Coronary artery (tissue), 2 donors: ENCODE measurements around the gene CZIB.
"Not testable (repeated sequence)": the region's sequence is repeated elsewhere in the genome, so short reads cannot be mapped to it uniquely, and the experiment has no call there.

ENCODE experiments used
- DNase-seq: peaks from one replicate; pipeline ENCODE4 v3.0.0-alpha.2; 2017; ENCODE audit warnings: low spot score
- H3K27ac ChIP-seq, 2 donors: fragments of 200-600 bp; sonication (generic); one replicate each; pipeline ENCODE4 v1.5.1; 2016 to 2019
- H3K4me3 ChIP-seq: fragments of 200-600 bp; sonication (generic); 2 replicates; pipeline ENCODE4 v1.5.1; 2016; ENCODE audit warnings: mild to moderate bottlenecking, moderate library complexity
- TF ChIP-seq, protein P1 (sequence below): fragments of 200-600 bp; sonication (generic); IDR thresholded peaks from one replicate; pipeline ENCODE4 v1.5.1; 2019; ENCODE audit warnings: antibody characterized with exemption

CZIB gene

DNA sequence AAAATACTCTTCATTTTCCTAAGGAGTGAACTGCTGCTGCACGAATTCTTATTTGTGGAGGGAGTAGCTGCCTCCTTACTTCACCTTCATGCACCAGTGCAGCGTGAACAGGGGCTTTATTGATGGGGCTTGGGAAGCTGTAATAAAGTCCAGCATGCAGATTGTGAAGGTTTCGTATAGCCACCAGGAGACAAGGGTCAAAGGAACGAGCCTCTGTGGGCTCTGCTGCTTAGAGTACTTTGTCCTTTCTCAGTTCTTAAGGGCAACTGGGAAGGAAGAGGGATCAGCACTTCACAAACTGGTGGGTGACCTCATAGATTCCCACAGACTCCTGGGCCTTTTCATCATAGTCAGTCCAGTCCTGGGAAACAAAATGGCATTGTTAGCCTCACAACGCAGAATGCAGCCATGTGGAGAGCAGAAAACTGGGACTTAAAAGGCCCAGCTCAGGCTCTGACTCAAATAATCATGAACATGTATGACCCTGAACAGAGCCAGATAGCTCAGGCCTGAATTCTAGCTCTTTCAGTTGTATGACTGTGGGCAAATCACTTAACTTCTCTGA, 6.0 kb downstream of the CZIB start:
- peak; percentile 29 for DNase-seq
- Histone ChIP-seq H3K4me3 (no peak overlapping the region), H3K27ac (no peak overlapping the region)
- TF ChIP-seq, protein P1, sequence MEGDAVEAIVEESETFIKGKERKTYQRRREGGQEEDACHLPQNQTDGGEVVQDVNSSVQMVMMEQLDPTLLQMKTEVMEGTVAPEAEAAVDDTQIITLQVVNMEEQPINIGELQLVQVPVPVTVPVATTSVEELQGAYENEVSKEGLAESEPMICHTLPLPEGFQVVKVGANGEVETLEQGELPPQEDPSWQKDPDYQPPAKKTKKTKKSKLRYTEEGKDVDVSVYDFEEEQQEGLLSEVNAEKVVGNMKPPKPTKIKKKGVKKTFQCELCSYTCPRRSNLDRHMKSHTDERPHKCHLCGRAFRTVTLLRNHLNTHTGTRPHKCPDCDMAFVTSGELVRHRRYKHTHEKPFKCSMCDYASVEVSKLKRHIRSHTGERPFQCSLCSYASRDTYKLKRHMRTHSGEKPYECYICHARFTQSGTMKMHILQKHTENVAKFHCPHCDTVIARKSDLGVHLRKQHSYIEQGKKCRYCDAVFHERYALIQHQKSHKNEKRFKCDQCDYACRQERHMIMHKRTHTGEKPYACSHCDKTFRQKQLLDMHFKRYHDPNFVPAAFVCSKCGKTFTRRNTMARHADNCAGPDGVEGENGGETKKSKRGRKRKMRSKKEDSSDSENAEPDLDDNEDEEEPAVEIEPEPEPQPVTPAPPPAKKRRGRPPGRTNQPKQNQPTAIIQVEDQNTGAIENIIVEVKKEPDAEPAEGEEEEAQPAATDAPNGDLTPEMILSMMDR: no peak

DNA sequence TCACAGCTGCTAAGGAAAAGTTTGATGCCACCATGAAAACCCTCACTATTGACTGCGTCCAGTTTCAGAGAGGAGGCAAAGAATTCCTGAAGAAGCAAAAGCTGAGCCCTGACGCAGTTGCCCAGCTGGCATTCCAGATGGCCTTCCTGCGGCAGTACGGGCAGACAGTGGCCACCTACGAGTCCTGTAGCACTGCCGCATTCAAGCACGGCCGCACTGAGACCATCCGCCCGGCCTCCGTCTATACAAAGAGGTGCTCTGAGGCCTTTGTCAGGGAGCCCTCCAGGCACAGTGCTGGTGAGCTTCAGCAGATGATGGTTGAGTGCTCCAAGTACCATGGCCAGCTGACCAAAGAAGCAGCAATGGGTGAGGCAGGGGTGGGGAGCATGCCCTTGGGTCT, 9.5 kb downstream of the CZIB start:
- no peak overlapping the region for H3K4me3 ChIP-seq
- TF ChIP-seq, protein P1: no peak
- no peak overlapping the region for H3K27ac ChIP-seq
- peak; percentile 46 for DNase-seq

DNA sequence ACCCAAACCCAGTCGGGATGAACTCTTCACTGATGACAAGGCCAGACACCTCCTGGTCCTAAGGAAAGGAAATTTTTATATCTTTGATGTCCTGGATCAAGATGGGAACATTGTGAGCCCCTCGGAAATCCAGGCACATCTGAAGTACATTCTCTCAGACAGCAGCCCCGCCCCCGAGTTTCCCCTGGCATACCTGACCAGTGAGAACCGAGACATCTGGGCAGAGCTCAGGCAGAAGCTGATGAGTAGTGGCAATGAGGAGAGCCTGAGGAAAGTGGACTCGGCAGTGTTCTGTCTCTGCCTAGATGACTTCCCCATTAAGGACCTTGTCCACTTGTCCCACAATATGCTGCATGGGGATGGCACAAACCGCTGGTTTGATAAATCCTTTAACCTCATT, 10.1 kb downstream of the CZIB start:
- peak; percentile 43 for DNase-seq
- Histone ChIP-seq H3K27ac (no peak overlapping the region), H3K4me3 (no peak overlapping the region)
- TF ChIP-seq, protein P1: no peak

DNA sequence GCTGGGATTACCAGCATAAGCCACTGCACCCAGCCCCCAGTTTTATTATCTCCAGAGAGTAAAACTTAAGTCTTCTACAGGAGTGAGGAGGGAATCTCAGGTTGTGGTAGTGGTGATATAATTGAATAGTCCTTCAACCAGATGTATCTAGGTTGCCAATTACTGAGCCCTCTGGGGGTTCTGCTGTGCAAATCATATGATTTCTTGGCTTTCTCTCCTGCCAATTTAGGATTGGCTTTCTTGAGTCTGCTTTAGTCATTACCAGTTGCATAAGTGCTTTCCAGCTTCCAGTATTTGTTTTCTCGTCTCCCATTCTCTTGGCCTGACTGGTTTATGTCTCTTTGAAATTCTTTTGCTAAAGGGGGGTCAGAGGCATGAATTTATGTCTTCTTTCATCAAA, 12.7 kb downstream of the CZIB start:
- TF ChIP-seq, protein P1: no peak
- no peak overlapping the region for H3K27ac ChIP-seq
- no peak overlapping the region for H3K4me3 ChIP-seq
- DNase-seq: no peak

DNA sequence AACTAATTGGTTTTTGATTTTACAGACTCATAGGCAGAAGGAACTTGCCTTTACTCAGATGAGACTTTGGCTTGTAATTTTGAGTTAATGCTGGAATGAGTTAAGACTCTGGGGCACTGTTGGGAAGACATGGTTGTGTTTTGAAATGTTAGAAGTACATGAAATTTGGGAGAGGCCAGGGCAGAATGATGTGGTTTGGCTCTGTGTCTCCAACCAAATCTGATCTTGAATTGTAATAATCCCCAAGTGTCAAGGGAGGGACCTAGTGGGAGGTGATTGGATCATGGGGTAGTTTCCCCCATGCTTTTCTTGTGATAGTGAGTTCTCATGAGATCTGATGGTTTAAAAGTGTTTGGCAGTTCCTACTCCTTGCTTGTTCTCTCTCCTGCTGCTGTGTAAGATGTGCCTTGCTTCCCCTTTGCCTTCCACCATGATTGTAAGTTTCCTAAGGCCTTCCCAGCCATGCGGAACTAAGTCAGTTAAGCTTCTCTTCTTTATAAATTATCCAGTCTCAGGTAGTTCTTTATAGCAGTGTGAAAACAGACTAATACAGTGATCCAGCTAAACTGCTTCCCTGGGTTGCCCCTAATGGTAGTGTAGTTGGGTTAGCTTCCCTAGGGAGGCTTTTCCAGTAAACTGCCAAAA, 13.6 kb downstream of the CZIB start:
- H3K4me3 ChIP-seq: no peak overlapping the region
- TF ChIP-seq, protein P1: no peak
- peak; percentile 2 for DNase-seq
- H3K27ac ChIP-seq: no peak overlapping the region

DNA sequence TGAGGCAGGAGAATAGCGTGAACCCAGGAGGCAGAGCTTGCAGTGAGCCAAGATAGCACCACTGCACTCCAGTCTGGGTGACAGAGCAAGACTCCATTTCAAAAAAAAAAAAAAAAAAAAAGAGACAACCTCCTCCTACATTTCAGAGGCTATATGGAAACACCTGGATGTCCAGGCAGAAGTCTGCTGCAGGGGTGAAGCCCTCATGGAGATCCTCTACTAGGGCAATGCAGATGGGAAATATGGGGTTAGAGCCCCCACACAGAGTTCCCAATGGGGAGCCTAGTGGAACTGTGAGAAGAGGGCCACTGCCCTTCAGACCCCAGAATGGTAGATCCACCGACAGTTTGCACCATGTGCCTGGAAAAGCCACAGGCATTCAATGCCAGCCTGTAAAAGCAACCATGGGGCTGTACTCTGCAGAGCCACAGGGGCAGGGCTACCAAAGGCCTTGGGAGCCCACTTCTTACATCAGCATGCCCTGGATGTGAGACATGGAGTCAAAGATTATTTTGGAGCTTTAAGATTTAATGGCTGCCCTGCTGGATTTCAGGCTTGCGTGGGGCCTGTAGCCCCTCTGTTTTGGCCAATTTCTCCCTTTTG, 14.2 kb downstream of the CZIB start:
- peak; percentile 9 for DNase-seq
- H3K4me3 ChIP-seq, H3K27ac ChIP-seq: not testable (repeated sequence)

DNA sequence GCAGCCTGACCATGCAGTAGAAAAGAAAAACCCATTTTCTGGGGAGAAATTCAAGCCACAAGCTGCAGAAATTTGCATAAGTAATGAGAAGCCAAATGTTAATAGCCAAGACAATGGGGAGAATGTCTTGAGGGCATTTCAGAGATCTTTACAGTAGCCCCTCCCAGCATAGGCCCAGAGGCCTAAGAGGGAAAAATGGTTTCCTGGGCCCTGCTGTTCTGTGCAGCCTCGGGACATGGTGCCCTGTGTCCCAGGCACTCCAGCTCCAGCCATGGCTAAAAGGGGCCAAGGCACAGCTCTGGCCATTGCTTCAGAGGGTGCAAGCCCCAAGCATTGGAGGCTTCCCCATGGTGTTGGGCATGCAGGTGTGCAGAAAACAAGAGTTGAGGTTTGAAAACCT, 14.9 kb downstream of the CZIB start:
- DNase-seq: peak; percentile 35

DNA sequence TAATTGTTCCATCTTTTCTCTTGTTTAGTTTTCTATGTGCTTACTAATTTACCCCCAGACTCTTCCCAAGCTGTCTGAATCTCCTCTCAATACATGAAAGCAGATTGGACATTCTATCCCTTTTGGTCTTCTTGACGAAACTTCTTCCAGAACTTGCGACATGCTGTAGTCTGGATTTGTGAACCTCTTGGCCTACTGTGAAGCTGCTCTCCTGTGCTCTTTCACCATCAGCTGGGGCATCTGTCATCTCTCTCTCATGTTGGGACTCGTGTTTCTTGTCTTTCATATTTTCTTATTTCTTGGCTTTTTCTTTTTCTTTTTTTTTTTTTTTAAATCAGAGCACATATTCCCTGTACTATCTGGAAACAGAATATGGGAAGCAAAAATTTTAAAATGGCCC, 17.0 kb downstream of the CZIB start:
- no peak for DNase-seq
- Histone ChIP-seq H3K27ac (no peak overlapping the region), H3K4me3 (no peak overlapping the region)
- TF ChIP-seq, protein P1: no peak

More for the DNA sequence above, 14.9 kb downstream of the CZIB start:
- not testable (repeated sequence) for H3K4me3 ChIP-seq, H3K27ac ChIP-seq
